Skeletal muscle satellite cell (primary cell): ENCODE results near the gene AFAP1.

Source experiments
- H3K27me3 ChIP-seq: 2 replicates; pipeline ENCODE4 v1.7.0; 2013; ENCODE audit warnings: low read length; ENCODE audit not compliant: control insufficient read depth, insufficient read depth
- H3K36me3 ChIP-seq: 2 replicates; pipeline ENCODE4 v1.7.0; 2013; ENCODE audit warnings: mild to moderate bottlenecking, control low read depth, low read length; ENCODE audit not compliant: insufficient read depth
- H3K4me1 ChIP-seq: 2 replicates; pipeline ENCODE4 v1.7.0; 2013; ENCODE audit warnings: low read length; ENCODE audit not compliant: control insufficient read depth, insufficient read depth
- H3K4me2 ChIP-seq: 2 replicates; pipeline ENCODE4 v1.7.0; 2013; ENCODE audit warnings: mild to moderate bottlenecking, low read length
- H3K4me3 ChIP-seq: 2 replicates; pipeline ENCODE4 v1.7.0; 2013; ENCODE audit warnings: low read length
- H3K9ac ChIP-seq: 2 replicates; pipeline ENCODE4 v1.7.0; 2013; ENCODE audit warnings: mild to moderate bottlenecking, low read depth, low read length, moderate library complexity
- H3K9me3 ChIP-seq: replicated peaks from 2 replicates; pipeline ENCODE4 v1.7.0; 2013; ENCODE audit warnings: mild to moderate bottlenecking, control low read depth, low read length

AFAP1 gene

DNA sequence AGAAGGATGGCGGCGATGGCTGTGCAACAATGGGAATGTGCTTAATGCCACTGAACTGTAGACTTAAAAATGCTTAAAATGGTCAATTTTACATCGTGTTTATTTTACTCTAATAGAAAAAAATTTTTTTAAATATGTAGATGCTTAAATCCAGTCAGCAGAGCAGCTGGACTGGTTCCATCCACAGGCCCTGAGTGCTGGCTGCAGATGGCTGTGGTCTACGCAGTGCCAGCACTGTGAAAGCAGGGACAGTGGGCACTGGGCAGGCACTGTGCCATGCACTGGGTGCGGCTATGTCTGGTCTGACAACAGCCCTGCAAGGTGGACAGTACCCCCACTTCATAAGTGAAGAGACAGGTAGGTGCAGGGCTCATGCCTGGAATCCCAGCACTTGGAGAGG is 175.2 kb downstream of the AFAP1 start:
- H3K27me3 ChIP-seq = no peaks in the 10 kb centered on the region
- peaks cover 87% of the 10 kb centered on the region for H3K36me3 ChIP-seq
- H3K4me3 ChIP-seq = no peak overlapping the region
- H3K9ac ChIP-seq = no peak overlapping the region
- H3K4me2 ChIP-seq = no peak overlapping the region
- H3K4me1 ChIP-seq = no peaks in the 10 kb centered on the region
- no peaks in the 10 kb centered on the region for H3K9me3 ChIP-seq

DNA sequence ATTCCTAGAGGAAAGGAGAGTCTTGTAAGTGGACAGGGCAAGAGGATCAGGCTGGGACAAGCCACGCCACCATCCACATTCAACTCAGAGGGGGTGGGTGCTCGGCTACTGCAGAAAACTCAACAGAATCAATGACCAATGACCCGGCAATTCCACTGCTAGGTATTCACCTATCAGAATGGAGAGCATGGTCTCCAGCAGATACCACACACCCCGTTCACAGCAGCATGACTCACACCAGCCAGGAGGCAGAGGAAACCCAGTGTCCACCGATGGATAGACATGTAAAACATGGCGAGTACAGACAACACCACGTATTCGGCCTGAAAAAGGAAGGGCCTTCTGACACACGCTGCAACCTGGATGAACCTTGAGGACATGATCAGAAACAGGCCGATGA is 175.9 kb downstream of the AFAP1 start:
- Histone ChIP-seq H3K27me3 (no peaks in the 10 kb centered on the region), H3K9me3 (no peaks in the 10 kb centered on the region), H3K4me1 (no peaks in the 10 kb centered on the region), H3K4me3 (no peak overlapping the region), H3K4me2 (no peak overlapping the region), H3K36me3 (peaks cover 82% of the 10 kb centered on the region), H3K9ac (no peak overlapping the region)

DNA sequence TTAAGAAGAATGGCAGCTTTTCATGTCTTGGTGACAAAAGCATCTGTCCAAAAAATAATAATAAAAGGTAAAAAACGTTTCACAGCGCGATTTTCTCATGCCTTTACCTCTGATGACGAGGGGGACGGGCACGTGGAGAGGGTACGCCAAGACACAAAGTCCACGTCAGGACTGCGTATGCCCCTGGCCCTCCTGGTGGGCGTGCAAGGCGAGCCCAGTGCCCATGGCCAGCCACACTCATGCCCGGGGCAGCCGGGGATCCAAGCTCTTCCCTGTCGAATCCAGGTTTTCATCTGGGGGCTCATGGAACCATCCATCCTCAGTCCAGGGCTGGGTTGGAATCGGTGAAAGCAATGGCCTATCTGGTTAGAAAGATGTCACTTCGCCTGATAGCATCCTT is 176.6 kb downstream of the AFAP1 start:
- Histone ChIP-seq H3K4me1 (no peaks in the 10 kb centered on the region), H3K4me2 (no peak overlapping the region), H3K9me3 (no peaks in the 10 kb centered on the region), H3K36me3 (peaks cover 76% of the 10 kb centered on the region), H3K27me3 (no peaks in the 10 kb centered on the region), H3K4me3 (no peak overlapping the region), H3K9ac (no peak overlapping the region)

DNA sequence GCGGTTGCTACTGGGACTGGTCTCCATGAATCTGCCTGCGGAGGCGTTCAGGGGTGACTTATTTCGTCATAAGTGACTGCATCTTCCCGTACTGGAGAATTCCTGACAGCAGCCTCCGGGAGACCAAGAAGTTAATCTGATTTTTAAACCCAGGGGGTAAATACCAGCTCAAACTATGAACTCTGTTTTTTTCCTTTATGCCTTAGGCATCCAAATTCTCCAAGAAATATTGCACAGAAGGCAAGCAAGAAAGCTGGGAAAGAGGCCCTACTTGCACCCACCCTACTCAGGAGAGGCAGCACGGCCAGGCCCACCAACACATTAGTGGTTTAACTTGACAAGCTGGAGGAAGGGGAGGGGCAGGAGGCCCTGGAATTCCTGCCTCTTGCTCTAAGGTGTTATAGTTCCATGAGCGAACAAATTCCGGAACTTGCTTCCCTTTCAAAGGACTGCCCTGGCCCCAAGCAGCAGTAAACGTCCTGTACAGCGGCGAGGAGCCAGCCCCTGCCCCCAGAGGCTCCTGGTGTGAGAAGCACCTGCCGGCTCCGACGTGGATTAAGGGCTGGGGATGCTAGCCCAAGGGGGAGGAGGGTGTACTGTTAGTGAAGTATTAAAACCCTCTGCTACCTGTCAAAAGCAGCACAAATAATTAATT is 177.2 kb downstream of the AFAP1 start:
- Histone ChIP-seq H3K9me3 (no peaks in the 10 kb centered on the region), H3K4me1 (no peaks in the 10 kb centered on the region), H3K4me3 (no peak overlapping the region), H3K4me2 (no peak overlapping the region), H3K36me3 (peaks cover 75% of the 10 kb centered on the region), H3K9ac (no peak overlapping the region), H3K27me3 (no peaks in the 10 kb centered on the region)

DNA sequence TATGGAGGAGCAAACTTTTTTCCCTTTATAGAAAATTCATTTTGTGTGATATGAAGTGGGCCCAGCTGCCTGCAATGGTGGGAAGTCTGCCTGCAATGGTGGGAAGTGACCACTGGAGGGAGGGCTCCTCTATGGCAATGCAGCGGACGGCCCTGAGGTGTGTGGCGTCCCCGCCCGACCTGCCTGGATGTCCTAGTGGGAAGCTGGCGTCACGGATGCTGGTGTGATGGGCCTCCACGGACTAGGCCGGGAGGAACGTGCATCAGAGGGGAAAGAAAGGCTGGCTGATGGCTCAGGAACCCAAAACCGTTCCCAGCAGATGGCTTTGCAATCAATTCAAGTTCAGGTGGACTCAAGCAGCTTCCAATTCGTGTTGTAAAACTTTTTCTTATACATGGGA is 177.9 kb downstream of the AFAP1 start:
- Histone ChIP-seq H3K9ac (no peak overlapping the region), H3K4me3 (no peak overlapping the region), H3K4me1 (no peaks in the 10 kb centered on the region), H3K9me3 (no peaks in the 10 kb centered on the region), H3K27me3 (no peaks in the 10 kb centered on the region), H3K4me2 (no peak overlapping the region), H3K36me3 (peaks cover 74% of the 10 kb centered on the region)

DNA sequence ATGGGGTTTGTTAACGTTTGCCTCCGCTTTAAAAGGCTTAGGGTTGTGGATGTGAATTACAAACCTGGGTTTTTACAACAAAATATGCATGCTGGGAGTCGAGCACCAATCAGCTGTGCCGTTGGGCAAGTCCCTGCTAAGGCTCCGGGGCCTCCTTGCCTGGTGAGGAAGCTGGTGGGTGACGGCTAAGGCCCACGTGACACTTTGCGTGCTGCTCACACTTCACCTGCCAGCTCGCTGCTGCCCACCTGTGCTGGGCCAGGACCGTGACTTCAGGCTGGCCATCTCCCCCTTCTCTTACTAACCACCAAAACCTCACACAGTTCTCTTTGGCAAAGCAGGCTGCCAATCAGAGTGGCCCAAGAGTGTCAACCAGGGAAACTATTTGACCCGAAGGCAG is 178.3 kb downstream of the AFAP1 start:
- H3K27me3 ChIP-seq = no peaks in the 10 kb centered on the region
- no peak overlapping the region for H3K4me3 ChIP-seq
- no peaks in the 10 kb centered on the region for H3K9me3 ChIP-seq
- peaks cover 73% of the 10 kb centered on the region for H3K36me3 ChIP-seq
- H3K4me1 ChIP-seq = no peaks in the 10 kb centered on the region
- H3K4me2 ChIP-seq = no peak overlapping the region
- H3K9ac ChIP-seq = no peak overlapping the region

DNA sequence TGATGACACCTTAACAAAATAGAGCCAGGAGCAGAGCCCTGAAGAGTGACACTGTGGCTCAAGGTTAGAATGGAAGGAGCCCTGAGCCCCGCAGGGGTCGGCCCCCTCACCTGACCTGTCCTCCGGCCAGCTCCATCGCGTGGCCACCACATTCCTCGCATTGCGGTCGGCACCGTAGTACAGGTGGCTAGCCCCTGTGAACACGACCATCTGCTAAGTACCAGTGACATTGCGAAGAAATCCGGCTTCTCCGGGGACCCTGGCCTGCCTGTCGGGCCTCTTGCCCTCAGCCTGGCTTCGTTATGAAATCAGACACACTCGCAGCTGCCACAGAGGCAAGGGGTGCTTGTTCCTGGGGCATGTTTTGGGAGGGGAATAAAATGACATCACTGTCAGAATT is 179.0 kb downstream of the AFAP1 start:
- no peaks in the 10 kb centered on the region for H3K27me3 ChIP-seq
- no peaks in the 10 kb centered on the region for H3K4me1 ChIP-seq
- no peak overlapping the region for H3K9ac ChIP-seq
- H3K4me3 ChIP-seq = no peak overlapping the region
- H3K9me3 ChIP-seq = no peaks in the 10 kb centered on the region
- H3K4me2 ChIP-seq = no peak overlapping the region
- H3K36me3 ChIP-seq = peaks cover 67% of the 10 kb centered on the region

DNA sequence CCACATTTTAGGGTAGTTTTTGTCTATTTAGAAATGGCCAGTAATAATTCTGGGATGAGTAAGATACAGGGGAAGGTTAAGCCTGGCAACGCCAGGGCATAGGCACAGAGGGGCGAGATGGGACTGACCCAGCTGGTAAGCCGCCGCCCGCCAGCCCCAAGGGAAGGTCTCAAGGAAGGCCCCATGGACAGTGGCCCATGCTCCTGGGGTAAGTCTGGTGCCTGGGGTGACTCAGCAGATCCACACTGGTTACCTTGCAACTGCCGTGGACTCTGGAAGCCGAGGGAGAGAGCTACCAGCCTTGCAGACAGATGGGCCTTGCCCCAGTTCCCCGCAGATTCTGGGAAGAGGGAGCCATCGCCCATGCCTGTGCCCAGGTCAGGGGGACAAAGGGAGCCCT is 179.4 kb downstream of the AFAP1 start:
- Histone ChIP-seq H3K27me3 (no peaks in the 10 kb centered on the region), H3K4me3 (no peak overlapping the region), H3K36me3 (peaks cover 63% of the 10 kb centered on the region), H3K9me3 (no peaks in the 10 kb centered on the region), H3K9ac (no peak overlapping the region), H3K4me1 (no peaks in the 10 kb centered on the region), H3K4me2 (no peak overlapping the region)

DNA sequence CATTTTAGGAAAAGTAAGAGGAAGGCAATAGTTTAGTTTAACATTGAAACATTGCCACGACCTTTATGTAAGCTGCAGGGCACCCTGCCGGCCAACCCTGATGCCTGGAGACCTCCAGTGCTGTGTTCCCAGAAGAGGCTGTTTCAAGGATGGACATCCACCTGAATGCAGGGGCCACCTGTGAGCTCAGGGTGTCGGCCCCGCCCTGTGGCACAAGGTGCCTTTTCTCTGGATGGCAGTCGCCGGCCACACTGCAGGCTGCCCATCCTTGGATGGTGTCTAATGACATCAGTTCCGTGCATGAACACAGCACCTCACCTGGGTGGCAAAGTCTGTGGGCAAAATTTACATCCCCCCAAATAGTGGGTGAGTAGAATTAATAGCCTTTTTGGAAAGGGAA is 180.0 kb downstream of the AFAP1 start:
- no peaks in the 10 kb centered on the region for H3K27me3 ChIP-seq
- no peak overlapping the region for H3K9ac ChIP-seq
- H3K36me3 ChIP-seq = peaks cover 58% of the 10 kb centered on the region
- H3K4me2 ChIP-seq = no peak overlapping the region
- H3K4me1 ChIP-seq = no peaks in the 10 kb centered on the region
- no peak overlapping the region for H3K4me3 ChIP-seq
- H3K9me3 ChIP-seq = no peaks in the 10 kb centered on the region

DNA sequence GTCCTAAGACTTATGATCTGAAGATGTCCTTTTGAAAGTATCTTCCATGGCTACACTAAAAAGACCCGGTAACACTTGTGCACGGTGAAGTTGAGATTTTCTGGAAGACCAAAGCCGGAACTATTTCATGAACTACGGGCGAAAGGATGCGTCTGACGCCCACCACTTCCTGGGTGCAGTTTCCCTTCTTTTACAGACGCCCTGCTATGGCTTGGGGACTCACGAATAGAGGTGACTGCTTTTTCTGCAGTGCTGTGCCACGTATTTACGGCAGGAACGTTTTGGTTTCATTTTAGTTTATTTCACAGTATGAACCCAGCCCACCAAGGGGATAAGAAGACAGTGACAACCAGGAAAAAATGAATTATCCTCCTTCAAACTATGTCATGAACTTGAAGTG is 180.4 kb downstream of the AFAP1 start:
- Histone ChIP-seq H3K9me3 (no peaks in the 10 kb centered on the region), H3K4me1 (no peaks in the 10 kb centered on the region), H3K36me3 (peaks cover 58% of the 10 kb centered on the region), H3K9ac (no peak overlapping the region), H3K4me2 (no peak overlapping the region), H3K4me3 (no peak overlapping the region), H3K27me3 (no peaks in the 10 kb centered on the region)

DNA sequence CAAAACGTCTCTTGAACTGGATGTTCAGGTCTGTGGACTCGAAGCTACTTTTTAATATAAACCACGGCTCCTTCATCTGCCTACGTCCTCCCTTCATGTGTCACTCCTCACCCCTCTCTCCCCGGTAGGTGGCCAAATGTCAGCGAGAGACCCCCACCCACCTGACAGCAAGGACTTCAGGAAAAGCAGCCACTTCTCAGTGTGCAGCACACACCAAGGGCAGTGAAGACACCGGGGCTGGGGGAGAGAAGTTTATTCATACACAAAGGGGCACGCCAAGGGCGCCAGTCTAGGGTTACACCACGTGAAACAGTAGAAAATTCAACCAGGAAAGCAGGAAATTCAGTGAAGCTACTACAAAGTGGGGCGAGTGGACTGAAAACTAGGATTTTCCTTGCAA is 181.2 kb downstream of the AFAP1 start:
- H3K36me3 ChIP-seq = peaks cover 51% of the 10 kb centered on the region
- no peak overlapping the region for H3K4me3 ChIP-seq
- no peaks in the 10 kb centered on the region for H3K9me3 ChIP-seq
- no peak overlapping the region for H3K4me2 ChIP-seq
- H3K9ac ChIP-seq = no peak overlapping the region
- H3K27me3 ChIP-seq = no peaks in the 10 kb centered on the region
- no peaks in the 10 kb centered on the region for H3K4me1 ChIP-seq
